Neural cell (in vitro differentiated cells): ENCODE results near the gene LIME1.

Experiments used
- MXI1 ChIP-seq: fragments of 450-650 bp; conservative IDR thresholded peaks from 2 replicates; pipeline ENCODE4 v1.6.1; 2014; ENCODE audit warnings: antibody characterized with exemption, mild to moderate bottlenecking; ENCODE audit not compliant: poor library complexity, severe bottlenecking
- POLR2AphosphoS5 ChIP-seq: IDR thresholded peaks from 2 replicates; pipeline ENCODE4 v1.6.1; 2012
- TF ChIP-seq, protein P1 (sequence below): fragments of 450-650 bp; IDR thresholded peaks from 2 replicates; pipeline ENCODE4 v1.5.1; 2014; ENCODE audit warnings: antibody characterized with exemption, mild to moderate bottlenecking, moderate library complexity; ENCODE audit not compliant: poor library complexity, severe bottlenecking

DNA sequence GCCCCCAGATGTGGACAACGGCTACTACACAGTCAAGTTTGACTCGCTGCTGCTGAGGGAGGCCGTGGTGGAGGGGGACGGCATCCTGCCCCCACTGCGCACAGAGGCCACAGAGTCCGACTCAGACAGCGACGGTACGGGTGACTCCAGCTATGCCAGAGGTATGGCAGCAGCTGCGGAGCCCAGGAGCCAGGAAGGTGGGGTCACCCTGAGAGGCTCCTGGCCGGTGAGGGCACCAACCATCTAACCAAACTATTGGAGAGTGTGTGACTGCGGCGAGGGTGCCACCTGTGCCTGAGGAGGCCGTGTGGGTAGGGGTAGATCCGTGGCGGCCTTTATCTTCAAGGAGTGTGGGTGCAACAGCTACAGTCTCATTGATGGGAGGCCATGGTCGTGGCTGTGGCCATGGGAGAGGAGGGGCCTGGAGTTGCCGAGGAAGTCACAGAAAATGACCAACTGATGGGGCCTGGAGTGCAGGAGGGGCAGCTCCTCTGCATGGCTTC lies 2.8 kb upstream of the LIME1 start:
- TF ChIP-seq, protein P1, sequence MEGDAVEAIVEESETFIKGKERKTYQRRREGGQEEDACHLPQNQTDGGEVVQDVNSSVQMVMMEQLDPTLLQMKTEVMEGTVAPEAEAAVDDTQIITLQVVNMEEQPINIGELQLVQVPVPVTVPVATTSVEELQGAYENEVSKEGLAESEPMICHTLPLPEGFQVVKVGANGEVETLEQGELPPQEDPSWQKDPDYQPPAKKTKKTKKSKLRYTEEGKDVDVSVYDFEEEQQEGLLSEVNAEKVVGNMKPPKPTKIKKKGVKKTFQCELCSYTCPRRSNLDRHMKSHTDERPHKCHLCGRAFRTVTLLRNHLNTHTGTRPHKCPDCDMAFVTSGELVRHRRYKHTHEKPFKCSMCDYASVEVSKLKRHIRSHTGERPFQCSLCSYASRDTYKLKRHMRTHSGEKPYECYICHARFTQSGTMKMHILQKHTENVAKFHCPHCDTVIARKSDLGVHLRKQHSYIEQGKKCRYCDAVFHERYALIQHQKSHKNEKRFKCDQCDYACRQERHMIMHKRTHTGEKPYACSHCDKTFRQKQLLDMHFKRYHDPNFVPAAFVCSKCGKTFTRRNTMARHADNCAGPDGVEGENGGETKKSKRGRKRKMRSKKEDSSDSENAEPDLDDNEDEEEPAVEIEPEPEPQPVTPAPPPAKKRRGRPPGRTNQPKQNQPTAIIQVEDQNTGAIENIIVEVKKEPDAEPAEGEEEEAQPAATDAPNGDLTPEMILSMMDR: no peak
- TF ChIP-seq MXI1 (no peak), POLR2AphosphoS5 (no peak)
